Endometrium (tissue), 2 donors: ENCODE results near the gene MYO1D.

ENCODE experiments used
- FAIRE-seq: peaks from 2 replicates; lab custom pipeline; 2012; peaks lifted over from hg19 to GRCh38; lab: Jason Lieb, UNC
- donor health status: control.
- donor health status: control.

The MYO1D gene

DNA sequence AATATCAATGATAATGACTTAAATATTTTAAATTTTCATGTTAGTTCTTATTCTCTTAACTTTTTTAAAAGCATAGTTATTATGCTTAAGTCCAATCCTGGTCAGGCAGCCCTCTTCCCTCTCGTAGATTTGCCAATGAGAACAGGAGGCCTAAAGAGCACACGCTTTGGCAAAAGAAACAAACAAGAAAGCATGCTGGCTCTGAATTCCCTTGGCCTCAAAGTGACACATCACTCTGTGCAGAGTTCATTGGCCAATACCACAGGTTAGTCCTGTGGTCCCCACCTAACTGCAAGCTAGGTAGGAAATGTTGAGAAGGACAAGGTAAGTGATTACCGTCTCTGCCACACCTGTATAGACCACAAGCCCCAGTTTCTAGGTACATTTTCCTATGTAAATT is 61.5 kb downstream of the MYO1D start:
- FAIRE-seq = no peak

GRCh38 chr17:32814836-32815235 is 62.1 kb downstream of the MYO1D start:
- no peak for FAIRE-seq

DNA sequence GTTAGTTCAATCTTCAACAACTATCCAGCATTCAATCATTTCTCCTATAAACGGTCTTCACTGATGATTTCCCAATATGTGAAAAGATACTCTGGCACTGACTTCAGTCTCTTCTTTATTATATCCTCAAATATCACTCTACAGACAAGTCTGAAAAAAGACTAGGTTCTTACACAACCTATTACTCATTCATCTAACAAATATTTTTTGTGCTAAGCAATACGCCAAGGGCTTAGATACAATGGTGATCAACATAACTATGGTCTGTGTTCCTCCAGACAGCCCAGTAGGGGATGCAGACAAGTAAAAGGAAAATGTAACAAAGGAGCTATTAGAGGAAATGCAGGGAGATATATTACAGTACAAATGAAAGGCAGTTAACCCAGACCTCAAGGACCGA is 63.9 kb downstream of the MYO1D start:
- FAIRE-seq = no peak

GRCh38 chr17:32810690-32811089 is 66.2 kb downstream of the MYO1D start:
- FAIRE-seq = no peak

DNA sequence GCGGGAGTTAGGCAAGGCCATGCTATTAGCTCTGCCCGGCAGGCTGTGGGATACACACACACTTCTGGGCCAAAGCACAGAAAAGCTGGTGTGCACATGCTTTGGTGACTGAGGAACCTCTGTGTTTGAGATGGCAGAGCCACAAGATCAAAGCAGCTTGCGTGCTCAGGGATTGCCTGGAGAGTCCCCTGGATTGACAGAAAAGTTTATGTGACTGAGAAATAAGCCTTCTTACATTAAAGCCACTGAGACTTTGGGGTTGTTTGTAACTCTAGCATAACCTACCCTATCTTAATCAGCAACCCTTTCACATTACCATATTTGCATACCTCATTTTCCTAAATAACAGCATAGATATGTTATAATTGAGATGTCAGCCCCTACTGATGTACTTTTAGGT is 69.3 kb downstream of the MYO1D start:
- no peak for FAIRE-seq

DNA sequence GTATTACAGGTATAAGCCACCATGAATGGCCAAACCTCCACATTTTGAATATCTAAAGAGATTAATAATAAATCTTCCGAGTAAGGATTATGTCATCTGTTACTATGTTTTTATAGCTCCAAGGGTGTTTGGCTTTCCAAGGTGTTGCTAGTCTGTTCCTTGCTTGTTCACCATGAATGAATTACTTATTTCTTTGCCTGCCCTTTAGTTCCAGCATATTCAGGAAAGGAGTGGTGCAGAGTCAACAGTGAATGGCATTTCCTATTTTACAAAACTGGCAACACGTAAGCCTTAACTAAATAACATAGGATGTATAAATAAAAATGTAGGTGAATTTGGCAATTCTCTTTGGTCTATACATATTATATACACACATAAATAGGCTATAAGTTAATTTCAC is 70.3 kb downstream of the MYO1D start:
- FAIRE-seq = no peak

DNA sequence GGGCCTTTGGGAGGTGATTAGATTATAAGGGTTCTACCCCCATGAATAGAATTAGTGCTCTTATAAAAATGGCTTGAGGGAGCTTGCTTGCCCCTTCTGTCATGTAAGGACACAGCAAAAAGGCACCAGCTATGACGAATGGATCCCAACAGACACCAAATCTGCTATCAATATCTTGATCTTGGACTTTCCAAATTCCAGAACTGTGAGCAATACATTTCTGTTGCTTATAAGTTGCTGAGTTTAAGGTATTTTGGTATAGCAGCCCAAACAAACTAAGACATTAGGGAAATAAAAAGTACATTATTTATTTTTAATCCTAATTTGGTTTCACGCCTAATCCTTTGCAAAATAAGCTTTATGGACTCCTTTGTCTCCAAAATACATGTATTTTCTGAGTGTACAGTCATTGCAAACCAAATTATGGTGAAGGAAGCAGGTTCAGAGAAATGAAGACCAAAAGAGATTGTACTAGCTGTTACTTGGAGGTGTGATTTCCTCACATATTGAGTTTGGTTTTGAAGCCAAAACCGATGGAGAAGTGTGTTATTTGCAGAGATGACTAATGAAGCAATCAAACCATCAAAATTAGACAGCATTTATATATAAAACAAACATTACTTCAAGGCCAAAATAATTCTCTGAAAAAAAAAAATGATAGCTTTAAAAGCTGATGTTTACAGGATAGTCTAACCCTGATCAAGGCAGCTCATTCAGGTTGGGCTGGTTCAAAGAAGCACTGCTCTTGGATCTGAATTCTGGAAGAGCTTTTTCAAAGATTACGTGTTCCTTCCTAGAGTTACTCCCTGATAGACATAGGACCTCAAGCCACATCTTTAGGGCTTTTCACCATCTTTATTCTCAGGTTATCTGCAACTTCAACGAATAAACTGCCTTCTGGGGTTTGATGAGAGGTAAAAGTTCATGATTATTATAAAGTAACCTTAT is 71.6 kb downstream of the MYO1D start:
- FAIRE-seq = no peak

- peak; percentile 74 for FAIRE-seq
Observed at GRCh38 chr17:32803544-32803943, 73.4 kb downstream of the MYO1D start.

- FAIRE-seq = no peak
Observed at GRCh38 chr17:32802306-32802705, 74.6 kb downstream of the MYO1D start.

- FAIRE-seq = no peak
Observed at GRCh38 chr17:32801641-32802040, 75.3 kb downstream of the MYO1D start.

DNA sequence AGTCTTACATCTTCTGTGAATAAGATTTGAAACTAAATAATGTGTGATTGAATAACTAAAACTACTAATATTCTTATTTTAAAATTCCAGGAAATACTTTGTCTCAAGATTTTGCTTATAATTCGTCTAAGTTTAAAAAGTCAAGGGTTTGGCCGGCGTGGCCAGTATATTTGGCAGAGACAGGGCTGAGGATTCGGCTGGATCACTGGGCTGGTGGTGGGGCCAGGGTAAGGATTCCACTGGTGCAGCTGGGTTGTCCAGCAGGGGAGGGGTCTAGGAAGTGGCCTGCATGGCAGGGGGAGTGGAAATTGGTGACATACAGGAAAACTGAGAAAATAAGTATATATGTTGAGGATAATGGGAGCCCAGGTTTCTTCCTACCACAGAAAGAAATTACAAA is 75.7 kb downstream of the MYO1D start:
- no peak for FAIRE-seq

DNA sequence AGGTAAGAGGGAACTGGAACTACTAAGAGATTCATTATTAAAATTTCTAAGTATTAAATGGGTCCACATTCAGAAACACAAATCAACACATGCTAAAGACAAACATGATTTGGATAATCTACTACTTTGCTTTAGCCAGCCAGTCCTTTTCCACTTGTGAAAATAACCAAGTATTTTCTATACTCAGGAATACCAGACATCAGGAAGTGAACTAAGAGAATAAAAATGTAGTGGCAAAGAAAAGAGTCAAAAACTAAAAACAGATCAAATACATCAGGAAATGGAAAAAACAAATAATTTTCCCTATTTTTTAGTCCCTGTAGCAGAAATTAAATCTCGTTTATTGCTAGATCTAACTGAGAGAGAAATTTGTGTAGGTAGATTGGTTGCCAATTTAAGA is 78.0 kb downstream of the MYO1D start:
- no peak for FAIRE-seq

- FAIRE-seq = no peak
Observed at GRCh38 chr17:32795339-32795979, 81.5 kb downstream of the MYO1D start.

DNA sequence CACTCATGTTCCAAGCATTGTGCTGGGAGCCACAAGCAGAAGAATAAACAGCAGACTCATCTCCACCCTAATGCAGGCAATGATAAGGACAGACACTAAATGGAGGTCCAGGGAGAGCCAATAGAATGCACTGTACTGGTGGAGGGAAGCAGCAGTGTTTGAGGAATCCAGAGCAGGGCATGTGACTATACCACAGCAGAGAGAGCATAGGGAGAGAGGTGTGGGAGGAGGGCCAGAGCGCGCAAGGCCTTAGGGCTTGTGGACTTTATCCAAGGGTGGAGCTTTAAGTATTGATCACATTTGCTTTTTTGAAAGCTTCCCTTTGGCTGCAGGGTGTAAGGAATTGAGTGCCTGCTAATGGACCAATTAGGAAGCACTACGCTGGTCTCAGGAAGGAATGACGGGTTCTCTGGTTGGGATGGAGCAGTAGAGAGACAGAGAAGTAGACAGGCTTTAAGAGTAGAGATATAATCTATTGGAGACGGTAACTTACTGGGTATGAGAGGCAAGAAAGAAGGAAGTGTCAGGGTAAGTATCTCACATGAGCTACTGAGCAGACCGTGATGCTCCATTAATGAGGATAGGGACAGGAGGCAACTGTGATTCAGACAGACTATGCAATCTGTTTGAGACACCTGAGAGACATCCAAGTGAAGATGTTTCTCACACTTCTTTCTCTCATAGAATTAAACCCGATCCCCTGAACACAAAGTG is 82.2 kb downstream of the MYO1D start:
- no peak for FAIRE-seq

- FAIRE-seq = no peak
Observed at GRCh38 chr17:32793841-32794240, 83.1 kb downstream of the MYO1D start.

DNA sequence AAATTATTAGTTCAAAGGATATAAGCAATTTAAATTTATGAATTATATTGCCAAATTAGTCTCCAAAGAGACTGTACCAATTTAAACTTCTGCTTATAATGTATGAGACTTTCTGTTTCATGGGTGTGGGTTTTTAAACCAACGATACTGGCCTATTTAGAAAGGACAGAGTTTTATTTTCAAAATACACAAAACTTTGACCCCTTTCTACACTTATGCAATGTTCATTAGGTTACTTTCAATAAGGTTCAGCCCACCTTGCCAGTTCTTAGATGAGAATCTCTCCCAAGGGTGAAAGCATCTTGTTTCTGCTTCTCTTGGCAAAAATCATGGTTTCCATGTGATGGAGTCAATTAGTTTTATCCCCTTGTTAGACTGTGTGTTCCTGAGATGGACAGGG is 84.7 kb downstream of the MYO1D start:
- no peak for FAIRE-seq

GRCh38 chr17:32786169-32786568 is 90.8 kb downstream of the MYO1D start:
- no peak for FAIRE-seq

GRCh38 chr17:32784113-32784512 is 92.8 kb downstream of the MYO1D start:
- no peak for FAIRE-seq

DNA sequence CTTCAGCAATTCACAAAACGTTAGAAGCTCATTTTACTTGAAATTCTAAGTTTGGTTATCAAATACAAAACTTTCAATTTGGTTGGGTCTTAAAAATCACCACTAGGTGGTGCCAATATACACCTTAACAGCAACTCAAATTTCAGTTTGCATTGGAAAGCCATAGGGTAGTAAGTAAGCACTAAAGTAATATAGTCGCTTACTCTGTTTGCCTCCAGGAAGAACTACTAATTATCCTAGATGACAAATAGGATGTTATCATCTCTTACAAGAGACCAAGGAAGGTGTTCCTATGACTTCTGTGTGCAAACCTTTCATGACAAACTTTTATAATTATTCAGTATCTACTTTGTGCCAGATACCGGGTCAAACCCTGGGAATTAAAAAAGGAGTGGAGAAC is 93.3 kb downstream of the MYO1D start:
- peak; percentile 89 for FAIRE-seq

GRCh38 chr17:32780721-32781120 is 96.2 kb downstream of the MYO1D start:
- no peak for FAIRE-seq

DNA sequence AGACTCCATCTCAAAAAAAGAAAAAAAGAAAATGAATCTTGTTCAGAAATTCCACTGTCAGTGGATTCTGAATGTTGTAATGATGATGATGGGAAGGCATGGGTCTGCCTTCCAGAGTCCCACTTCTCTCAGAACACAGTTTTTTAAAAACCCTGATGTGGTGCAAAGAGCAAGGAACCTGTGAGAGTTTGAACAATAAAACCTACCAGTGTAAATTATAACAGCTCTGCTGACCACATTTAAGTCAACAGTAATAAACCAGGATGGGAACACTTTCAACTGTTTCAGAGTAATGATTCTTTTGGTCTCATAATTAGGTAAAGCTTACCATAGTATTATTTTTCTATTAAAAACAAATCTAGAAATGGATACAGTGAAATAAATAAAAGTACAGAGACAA is 99.0 kb downstream of the MYO1D start:
- FAIRE-seq = no peak

DNA sequence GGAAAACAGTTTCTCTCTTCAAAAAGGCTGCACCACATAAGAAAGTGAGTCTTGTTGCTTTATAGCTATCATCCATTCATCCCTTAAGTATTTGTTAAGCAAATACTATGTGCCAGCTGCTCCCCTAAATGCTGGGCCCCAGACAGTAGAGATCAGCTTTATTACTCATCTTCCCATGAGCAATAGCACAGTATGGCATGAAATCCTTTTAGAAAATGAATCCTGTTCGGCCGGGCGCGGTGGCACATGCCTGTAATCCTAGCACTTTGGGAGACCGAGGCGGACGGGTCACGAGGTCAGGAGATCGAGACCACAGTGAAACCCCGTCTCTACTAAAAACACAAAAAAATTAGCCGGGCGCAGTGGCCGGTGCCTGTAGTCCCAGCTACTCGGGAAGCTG is 99.5 kb downstream of the MYO1D start:
- no peak for FAIRE-seq

- FAIRE-seq = no peak
Observed at GRCh38 chr17:32774695-32775084, 102.2 kb downstream of the MYO1D start.
